Liver (tissue), 9 donors: ENCODE measurements around the gene NDUFS3. TPM values are rescaled to one million over a fixed set of nuclear protein-coding genes. Genes with fewer than 3 reads are reported as not detected.

Experiments used
- DNase-seq: peaks from one replicate; pipeline ENCODE4 v3.0.0-alpha.2; 2017; ENCODE audit warnings: low spot score
- H3K27ac ChIP-seq, 2 donors: one replicate each; pipeline ENCODE4 v1.7.0; 2013; ENCODE audit warnings: inconsistent platforms in 2 of 2, low read length in 2 of 2, control low read depth in 1 of 2, low read depth in 1 of 2, mild to moderate bottlenecking in 1 of 2
- H3K27me3 ChIP-seq, 4 donors: one replicate each; pipeline versions ENCODE4 v1.6.1 to v1.7.0; 2013; ENCODE audit warnings: low read length in 3 of 4, inconsistent platforms in 1 of 4, mild to moderate bottlenecking in 1 of 4, moderate library complexity in 1 of 4; ENCODE audit not compliant: control insufficient read depth in 4 of 4, insufficient read depth in 4 of 4
- H3K36me3 ChIP-seq, 4 donors: one replicate each; pipeline versions ENCODE4 v1.6.1 to v1.7.0; 2013; ENCODE audit warnings: low read length in 3 of 4, mild to moderate bottlenecking in 3 of 4, low read depth in 1 of 4, moderate library complexity in 1 of 4; ENCODE audit not compliant: control insufficient read depth in 4 of 4, insufficient read depth in 3 of 4
- H3K4me1 ChIP-seq, 4 donors: one replicate each; pipeline versions ENCODE4 v1.6.1 to v1.7.0; 2013; ENCODE audit warnings: low read length in 3 of 4, mild to moderate bottlenecking in 3 of 4, moderate library complexity in 1 of 4; ENCODE audit not compliant: control insufficient read depth in 4 of 4, insufficient read depth in 4 of 4
- H3K4me3 ChIP-seq, 3 donors: one replicate each; pipeline versions ENCODE4 v1.6.1 to v1.7.0; 2013; ENCODE audit warnings: low read length in 3 of 3, control low read depth in 1 of 3, low read depth in 1 of 3, mild to moderate bottlenecking in 1 of 3
- H3K9ac ChIP-seq, 2 donors: one replicate each; pipeline ENCODE4 v1.7.0; 2013; ENCODE audit warnings: low read length in 2 of 2, mild to moderate bottlenecking in 2 of 2, moderate library complexity in 2 of 2, control low read depth in 1 of 2, low read depth in 1 of 2
- H3K9me3 ChIP-seq, 4 donors: one replicate each; pipeline versions ENCODE4 v1.6.1 to v1.7.0; 2013; ENCODE audit warnings: low read length in 3 of 4; ENCODE audit not compliant: control insufficient read depth in 4 of 4
- EGR1 ChIP-seq, 2 donors: IDR thresholded peaks; 2 replicates each; pipeline ENCODE4 v1.6.1; 2016 to 2018; ENCODE audit warnings: antibody characterized with exemption in 2 of 2, low read depth in 2 of 2
- FOXA1 ChIP-seq: IDR thresholded peaks from 2 replicates; pipeline ENCODE4 v1.6.1; 2016; ENCODE audit warnings: antibody characterized with exemption
- FOXA2 ChIP-seq: IDR thresholded peaks from 2 replicates; pipeline ENCODE4 v1.6.1; 2016; ENCODE audit warnings: antibody characterized with exemption
- GABPA ChIP-seq, 2 donors: IDR thresholded peaks in 1 of 2; conservative IDR thresholded peaks in 1 of 2; 2 replicates each; pipeline ENCODE4 v1.6.1; 2016; ENCODE audit warnings: antibody characterized with exemption in 2 of 2, mild to moderate bottlenecking in 1 of 2, moderate library complexity in 1 of 2
- HNF4G ChIP-seq: IDR thresholded peaks from 2 replicates; pipeline ENCODE4 v1.6.1; 2016; ENCODE audit warnings: antibody characterized with exemption
- JUND ChIP-seq, 2 donors: IDR thresholded peaks; 2 replicates each; pipeline ENCODE4 v1.6.1; 2016; ENCODE audit warnings: antibody characterized with exemption in 2 of 2
- RAD21 ChIP-seq, 2 donors: IDR thresholded peaks; 2 replicates each; pipeline ENCODE4 v1.6.1; 2016; ENCODE audit warnings: antibody characterized with exemption in 2 of 2, mild to moderate bottlenecking in 2 of 2
- RXRA ChIP-seq, 2 donors: IDR thresholded peaks; 2 replicates each; pipeline ENCODE4 v1.6.1; 2017 to 2018; ENCODE audit warnings: antibody characterized with exemption in 2 of 2, mild to moderate bottlenecking in 1 of 2
- TAF1 ChIP-seq: conservative IDR thresholded peaks from 2 replicates; pipeline ENCODE4 v1.6.1; 2016; ENCODE audit warnings: antibody characterized with exemption, mild to moderate bottlenecking
- YY1 ChIP-seq: IDR thresholded peaks from 2 replicates; pipeline ENCODE4 v1.6.1; 2016; ENCODE audit warnings: antibody characterized with exemption, mild to moderate bottlenecking
- WGBS: extraction: QIAGEN DNeasy Blood & Tissue Kit; methylation state at CpG from one replicate; pipeline ENCODE4 v1.1.7; 2013; 5-methylcytosine and 5-hydroxymethylcytosine counted together
- polyA plus RNA-seq, 2 donors: library from polyadenylated mRNA; stranded (reverse) in 1 of 2; unstranded in 1 of 2; fragments of 200-250 nt in 1 of 2; fragments of >200 nt in 1 of 2; fragmentation: Nextera tagmentation in 1 of 2; extraction: Ambion mirVana in 1 of 2; gene quantifications; one replicate each; pipeline versions ENCODE4 v1.2.1 to v1.2.3, GENCODE V29; 2013 to 2015
- total RNA-seq, 2 donors: library from RNA; depleted of rRNA; stranded (reverse); fragments of >200 nt; gene quantifications; one replicate each; pipeline ENCODE4 v1.2.3, GENCODE V29; 2014
- TF ChIP-seq, protein P1 (sequence below): fragments of 150-350 bp; IDR thresholded peaks from 2 replicates; pipeline ENCODE4 v1.5.1; 2017; ENCODE audit warnings: improper control_type of control experiment, low read depth, low read length; ENCODE audit not compliant: missing input control
- TF ChIP-seq, protein P2 (sequence below): IDR thresholded peaks from 2 replicates; pipeline ENCODE4 v1.6.1; 2016; ENCODE audit warnings: antibody characterized with exemption, mild to moderate bottlenecking
- TF ChIP-seq, protein P3 (sequence below): IDR thresholded peaks from 2 replicates; pipeline ENCODE4 v1.6.1; 2016; ENCODE audit warnings: antibody characterized with exemption
- TF ChIP-seq, protein P4 (sequence below): IDR thresholded peaks from 2 replicates; pipeline ENCODE4 v1.6.1; 2016; ENCODE audit warnings: antibody characterized with exemption
- donor health status: healthy.
- donor health status: healthy.
- donor health status: healthy.
- donor health status: healthy.
- donor health status: healthy.

Gene NDUFS3
- total and polyA plus RNA-seq, 4 donors, result 43.8 to 101 (median 67.8) TPM

DNA sequence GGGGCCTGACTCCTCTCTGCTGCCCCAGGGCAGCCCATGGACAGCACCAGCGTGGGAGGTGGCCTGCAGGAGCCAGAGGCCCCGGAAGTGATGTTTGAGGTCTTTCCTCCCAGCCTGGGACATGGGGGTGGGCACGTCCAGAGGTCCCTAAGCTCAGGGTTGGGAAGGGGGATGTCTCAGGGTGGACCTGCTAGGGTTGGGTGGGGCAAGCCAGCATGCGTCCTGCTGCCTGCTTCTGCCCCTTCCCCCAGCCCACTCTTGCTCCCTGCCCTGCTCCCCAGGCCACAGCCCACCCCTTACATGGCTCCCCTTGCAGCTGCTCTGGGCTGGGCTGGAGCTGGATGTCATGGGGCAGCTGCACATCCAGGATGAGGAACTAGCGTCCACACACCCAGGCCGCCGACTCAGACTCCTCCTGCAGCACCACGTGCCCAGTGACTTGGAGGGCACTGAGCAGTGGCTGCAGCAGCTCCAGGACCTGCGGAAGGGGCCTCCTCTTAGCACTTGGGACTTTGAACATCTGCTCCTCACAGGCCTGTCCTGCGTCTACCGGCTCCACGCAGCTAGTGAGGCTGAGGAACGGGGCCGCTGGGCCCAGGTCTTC lies 9.0 kb downstream of the NDUFS3 start (continued):
- TF ChIP-seq, protein P1, sequence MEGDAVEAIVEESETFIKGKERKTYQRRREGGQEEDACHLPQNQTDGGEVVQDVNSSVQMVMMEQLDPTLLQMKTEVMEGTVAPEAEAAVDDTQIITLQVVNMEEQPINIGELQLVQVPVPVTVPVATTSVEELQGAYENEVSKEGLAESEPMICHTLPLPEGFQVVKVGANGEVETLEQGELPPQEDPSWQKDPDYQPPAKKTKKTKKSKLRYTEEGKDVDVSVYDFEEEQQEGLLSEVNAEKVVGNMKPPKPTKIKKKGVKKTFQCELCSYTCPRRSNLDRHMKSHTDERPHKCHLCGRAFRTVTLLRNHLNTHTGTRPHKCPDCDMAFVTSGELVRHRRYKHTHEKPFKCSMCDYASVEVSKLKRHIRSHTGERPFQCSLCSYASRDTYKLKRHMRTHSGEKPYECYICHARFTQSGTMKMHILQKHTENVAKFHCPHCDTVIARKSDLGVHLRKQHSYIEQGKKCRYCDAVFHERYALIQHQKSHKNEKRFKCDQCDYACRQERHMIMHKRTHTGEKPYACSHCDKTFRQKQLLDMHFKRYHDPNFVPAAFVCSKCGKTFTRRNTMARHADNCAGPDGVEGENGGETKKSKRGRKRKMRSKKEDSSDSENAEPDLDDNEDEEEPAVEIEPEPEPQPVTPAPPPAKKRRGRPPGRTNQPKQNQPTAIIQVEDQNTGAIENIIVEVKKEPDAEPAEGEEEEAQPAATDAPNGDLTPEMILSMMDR, result no peak
- TF ChIP-seq EGR1 (IDR thresholded peaks at IDR 0.05; ENCODE audit: low read depth in 2 of 2), result no peak

DNA sequence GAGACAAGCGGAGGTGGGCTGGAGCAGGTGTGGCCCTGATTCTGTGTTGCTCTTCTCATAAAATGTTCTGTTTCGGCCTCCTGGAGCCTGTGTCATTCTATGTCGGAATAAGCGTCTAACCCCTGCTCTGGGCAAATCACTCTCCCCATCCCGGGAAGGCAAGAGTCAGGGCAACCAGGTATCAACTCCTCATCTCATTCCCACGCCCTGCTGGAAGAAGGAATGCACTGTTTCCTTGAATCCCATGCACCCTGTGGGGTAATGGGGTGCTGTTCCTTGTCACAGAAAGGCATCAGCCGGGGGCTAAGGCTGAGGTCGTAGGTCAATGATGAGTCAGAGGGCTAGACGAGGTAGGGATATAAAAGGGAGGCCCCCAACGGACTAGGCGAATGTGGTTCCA lies 10.2 kb downstream of the NDUFS3 start:
- Histone ChIP-seq H3K9me3 (peaks cover 0 to 7% (median 1%) of the 10 kb centered on the region in 4 donors), H3K4me1 (peaks cover 0 to 4% (median 1%) of the 10 kb centered on the region in 4 donors), H3K27me3 (peaks cover 0 to 7% (median 2%) of the 10 kb centered on the region in 4 donors), H3K27ac (no peak overlapping the region), H3K4me3 (no peak overlapping the region), H3K9ac (no peak overlapping the region), H3K36me3 (peaks cover 3 to 8% (median 8%) of the 10 kb centered on the region in 4 donors)
- DNase-seq, result no peak
- TF ChIP-seq, protein P2, sequence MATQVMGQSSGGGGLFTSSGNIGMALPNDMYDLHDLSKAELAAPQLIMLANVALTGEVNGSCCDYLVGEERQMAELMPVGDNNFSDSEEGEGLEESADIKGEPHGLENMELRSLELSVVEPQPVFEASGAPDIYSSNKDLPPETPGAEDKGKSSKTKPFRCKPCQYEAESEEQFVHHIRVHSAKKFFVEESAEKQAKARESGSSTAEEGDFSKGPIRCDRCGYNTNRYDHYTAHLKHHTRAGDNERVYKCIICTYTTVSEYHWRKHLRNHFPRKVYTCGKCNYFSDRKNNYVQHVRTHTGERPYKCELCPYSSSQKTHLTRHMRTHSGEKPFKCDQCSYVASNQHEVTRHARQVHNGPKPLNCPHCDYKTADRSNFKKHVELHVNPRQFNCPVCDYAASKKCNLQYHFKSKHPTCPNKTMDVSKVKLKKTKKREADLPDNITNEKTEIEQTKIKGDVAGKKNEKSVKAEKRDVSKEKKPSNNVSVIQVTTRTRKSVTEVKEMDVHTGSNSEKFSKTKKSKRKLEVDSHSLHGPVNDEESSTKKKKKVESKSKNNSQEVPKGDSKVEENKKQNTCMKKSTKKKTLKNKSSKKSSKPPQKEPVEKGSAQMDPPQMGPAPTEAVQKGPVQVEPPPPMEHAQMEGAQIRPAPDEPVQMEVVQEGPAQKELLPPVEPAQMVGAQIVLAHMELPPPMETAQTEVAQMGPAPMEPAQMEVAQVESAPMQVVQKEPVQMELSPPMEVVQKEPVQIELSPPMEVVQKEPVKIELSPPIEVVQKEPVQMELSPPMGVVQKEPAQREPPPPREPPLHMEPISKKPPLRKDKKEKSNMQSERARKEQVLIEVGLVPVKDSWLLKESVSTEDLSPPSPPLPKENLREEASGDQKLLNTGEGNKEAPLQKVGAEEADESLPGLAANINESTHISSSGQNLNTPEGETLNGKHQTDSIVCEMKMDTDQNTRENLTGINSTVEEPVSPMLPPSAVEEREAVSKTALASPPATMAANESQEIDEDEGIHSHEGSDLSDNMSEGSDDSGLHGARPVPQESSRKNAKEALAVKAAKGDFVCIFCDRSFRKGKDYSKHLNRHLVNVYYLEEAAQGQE, result no peak
- TF ChIP-seq GABPA (IDR thresholded peaks at IDR 0.05 in 1 of 2, conservative IDR thresholded peaks at IDR 0.05 in 1 of 2), result no peak
- TF ChIP-seq YY1, result no peak
- TF ChIP-seq TAF1, result no peak
- TF ChIP-seq, protein P1, result no peak
- no peak for TF ChIP-seq RAD21 (IDR thresholded peaks at IDR 0.05)
- TF ChIP-seq, protein P3, sequence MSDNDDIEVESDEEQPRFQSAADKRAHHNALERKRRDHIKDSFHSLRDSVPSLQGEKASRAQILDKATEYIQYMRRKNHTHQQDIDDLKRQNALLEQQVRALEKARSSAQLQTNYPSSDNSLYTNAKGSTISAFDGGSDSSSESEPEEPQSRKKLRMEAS, result no peak
- no peak for TF ChIP-seq JUND (IDR thresholded peaks at IDR 0.05)
- TF ChIP-seq HNF4G, result no peak
- TF ChIP-seq FOXA1, result no peak
- TF ChIP-seq FOXA2, result no peak
- TF ChIP-seq RXRA (IDR thresholded peaks at IDR 0.05), result no peak
- TF ChIP-seq, protein P4, sequence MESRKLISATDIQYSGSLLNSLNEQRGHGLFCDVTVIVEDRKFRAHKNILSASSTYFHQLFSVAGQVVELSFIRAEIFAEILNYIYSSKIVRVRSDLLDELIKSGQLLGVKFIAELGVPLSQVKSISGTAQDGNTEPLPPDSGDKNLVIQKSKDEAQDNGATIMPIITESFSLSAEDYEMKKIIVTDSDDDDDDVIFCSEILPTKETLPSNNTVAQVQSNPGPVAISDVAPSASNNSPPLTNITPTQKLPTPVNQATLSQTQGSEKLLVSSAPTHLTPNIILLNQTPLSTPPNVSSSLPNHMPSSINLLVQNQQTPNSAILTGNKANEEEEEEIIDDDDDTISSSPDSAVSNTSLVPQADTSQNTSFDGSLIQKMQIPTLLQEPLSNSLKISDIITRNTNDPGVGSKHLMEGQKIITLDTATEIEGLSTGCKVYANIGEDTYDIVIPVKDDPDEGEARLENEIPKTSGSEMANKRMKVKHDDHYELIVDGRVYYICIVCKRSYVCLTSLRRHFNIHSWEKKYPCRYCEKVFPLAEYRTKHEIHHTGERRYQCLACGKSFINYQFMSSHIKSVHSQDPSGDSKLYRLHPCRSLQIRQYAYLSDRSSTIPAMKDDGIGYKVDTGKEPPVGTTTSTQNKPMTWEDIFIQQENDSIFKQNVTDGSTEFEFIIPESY, result no peak
- 91% methylated on average over 11 of the region's 11 CpGs for WGBS
